ENCODE data around the gene NRF1. TPM values are rescaled to one million over a fixed set of nuclear protein-coding genes. Genes with fewer than 3 reads are reported as not detected.
"Not testable (repeated sequence)": the region's sequence is repeated elsewhere in the genome, so short reads cannot be mapped to it uniquely, and the experiment has no call there.

NRF1 gene
- total RNA-seq, 2 donors from 2014 or later: 22.9 to 26.4 TPM

DNA sequence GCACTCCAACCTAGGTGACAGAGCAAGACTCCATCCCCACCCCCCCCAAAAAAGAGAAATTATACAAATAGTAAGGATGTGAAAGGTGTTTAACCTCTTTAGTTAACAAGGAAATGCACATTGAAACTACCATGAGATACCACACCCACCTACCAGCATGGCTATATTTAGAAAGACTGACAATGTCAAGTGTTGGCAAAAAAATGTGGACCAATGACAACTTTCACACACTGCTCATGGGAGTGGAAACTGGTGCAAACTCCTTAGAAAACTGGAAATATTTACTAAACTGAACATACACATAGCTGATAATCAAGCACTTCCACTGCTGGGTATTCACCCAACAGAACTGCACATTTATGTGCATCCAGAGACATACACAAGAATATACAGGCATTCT, 23.3 kb upstream of the NRF1 start:
- TF ChIP-seq, protein P1, sequence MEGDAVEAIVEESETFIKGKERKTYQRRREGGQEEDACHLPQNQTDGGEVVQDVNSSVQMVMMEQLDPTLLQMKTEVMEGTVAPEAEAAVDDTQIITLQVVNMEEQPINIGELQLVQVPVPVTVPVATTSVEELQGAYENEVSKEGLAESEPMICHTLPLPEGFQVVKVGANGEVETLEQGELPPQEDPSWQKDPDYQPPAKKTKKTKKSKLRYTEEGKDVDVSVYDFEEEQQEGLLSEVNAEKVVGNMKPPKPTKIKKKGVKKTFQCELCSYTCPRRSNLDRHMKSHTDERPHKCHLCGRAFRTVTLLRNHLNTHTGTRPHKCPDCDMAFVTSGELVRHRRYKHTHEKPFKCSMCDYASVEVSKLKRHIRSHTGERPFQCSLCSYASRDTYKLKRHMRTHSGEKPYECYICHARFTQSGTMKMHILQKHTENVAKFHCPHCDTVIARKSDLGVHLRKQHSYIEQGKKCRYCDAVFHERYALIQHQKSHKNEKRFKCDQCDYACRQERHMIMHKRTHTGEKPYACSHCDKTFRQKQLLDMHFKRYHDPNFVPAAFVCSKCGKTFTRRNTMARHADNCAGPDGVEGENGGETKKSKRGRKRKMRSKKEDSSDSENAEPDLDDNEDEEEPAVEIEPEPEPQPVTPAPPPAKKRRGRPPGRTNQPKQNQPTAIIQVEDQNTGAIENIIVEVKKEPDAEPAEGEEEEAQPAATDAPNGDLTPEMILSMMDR (conservative IDR thresholded peaks at IDR 0.05): no peak
- H3K4me3 Mint-ChIP-seq: no peak overlapping the region
- peaks cover 36% of the 10 kb centered on the region for H3K9me3 ChIP-seq (ENCODE audit: control insufficient read depth, low read length)
- no peaks in the 10 kb centered on the region for H3K27me3 ChIP-seq (ENCODE audit: control insufficient read depth, insufficient read depth, low read length, poor library complexity, severe bottlenecking)
- peaks cover 44% of the 10 kb centered on the region for H3K9me3 Mint-ChIP-seq
- peaks cover 10% of the 10 kb centered on the region for H3K36me3 Mint-ChIP-seq (ENCODE audit: low read depth)
- no peaks in the 10 kb centered on the region for H3K4me1 Mint-ChIP-seq
- no peaks in the 10 kb centered on the region for H3K36me3 ChIP-seq (ENCODE audit: control insufficient read depth, insufficient read depth, low read length)
- no peaks in the 10 kb centered on the region for H3K4me1 ChIP-seq (ENCODE audit: control insufficient read depth, insufficient read depth, low read length)
- no peak overlapping the region for H3K27ac Mint-ChIP-seq
- H3K27ac ChIP-seq (ENCODE audit: low read depth, low read length): no peak overlapping the region
- peaks cover 5% of the 10 kb centered on the region for H3K27me3 Mint-ChIP-seq (ENCODE audit: insufficient read depth)
- DNase-seq: no peak
- no peak overlapping the region for H3K4me3 ChIP-seq (ENCODE audit: low read length)
- no peak overlapping the region for H3K9ac ChIP-seq (ENCODE audit: extremely low read depth, low read length, poor library complexity, severe bottlenecking)

DNA sequence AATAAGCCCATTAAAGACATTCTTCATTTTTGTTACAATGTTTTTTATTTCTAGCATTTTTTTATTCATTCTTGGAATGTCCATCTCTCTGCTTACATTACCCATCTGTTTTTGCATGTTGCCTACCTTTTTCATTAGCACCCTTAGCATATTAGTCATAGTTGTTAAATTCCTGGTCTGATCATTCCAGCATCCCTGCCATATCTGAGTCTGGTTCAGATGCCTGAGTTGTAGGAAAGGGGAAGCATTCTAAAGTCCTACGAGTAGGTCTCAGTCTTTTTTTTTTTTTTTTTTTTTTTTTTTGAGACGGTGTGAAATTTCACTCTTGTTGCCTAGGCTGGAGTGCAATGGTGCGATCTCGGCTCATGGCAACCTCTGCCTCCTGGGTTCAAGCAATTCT, 19.7 kb upstream of the NRF1 start:
- no peaks in the 10 kb centered on the region for H3K27me3 Mint-ChIP-seq (ENCODE audit: insufficient read depth)
- H3K9me3 ChIP-seq (ENCODE audit: control insufficient read depth, low read length): peaks cover 12% of the 10 kb centered on the region
- H3K36me3 Mint-ChIP-seq (ENCODE audit: low read depth): peaks cover 3% of the 10 kb centered on the region
- 97 to 100% methylated on average over 2 to 4 of the region's 4 CpGs for WGBS, 2 experiments (ENCODE audit: insufficient coverage in 1 of 2, insufficient read length in 1 of 2)
- H3K4me3 ChIP-seq (ENCODE audit: low read length): no peak overlapping the region
- no peaks in the 10 kb centered on the region for H3K4me1 ChIP-seq (ENCODE audit: control insufficient read depth, insufficient read depth, low read length)
- H3K27ac Mint-ChIP-seq: no peak overlapping the region
- TF ChIP-seq, protein P1 (conservative IDR thresholded peaks at IDR 0.05): no peak
- H3K4me1 Mint-ChIP-seq: no peaks in the 10 kb centered on the region
- H3K4me3 Mint-ChIP-seq: no peak overlapping the region
- DNase-seq: no peak
- H3K36me3 ChIP-seq (ENCODE audit: control insufficient read depth, insufficient read depth, low read length): no peaks in the 10 kb centered on the region
- H3K9ac ChIP-seq (ENCODE audit: extremely low read depth, low read length, poor library complexity, severe bottlenecking): no peak overlapping the region
- H3K27ac ChIP-seq (ENCODE audit: low read depth, low read length): no peak overlapping the region
- H3K27me3 ChIP-seq (ENCODE audit: control insufficient read depth, insufficient read depth, low read length, poor library complexity, severe bottlenecking): no peaks in the 10 kb centered on the region
- H3K9me3 Mint-ChIP-seq: peaks cover 19% of the 10 kb centered on the region

- H3K27me3 Mint-ChIP-seq (ENCODE audit: insufficient read depth); H3K9ac ChIP-seq (ENCODE audit: extremely low read depth, low read length, poor library complexity, severe bottlenecking); H3K27ac Mint-ChIP-seq; H3K36me3 ChIP-seq (ENCODE audit: control insufficient read depth, insufficient read depth, low read length); H3K36me3 Mint-ChIP-seq (ENCODE audit: low read depth); H3K27ac ChIP-seq (ENCODE audit: low read depth, low read length); H3K4me3 Mint-ChIP-seq; H3K9me3 ChIP-seq (ENCODE audit: control insufficient read depth, low read length); H3K4me1 Mint-ChIP-seq; H3K4me3 ChIP-seq (ENCODE audit: low read length); H3K27me3 ChIP-seq (ENCODE audit: control insufficient read depth, insufficient read depth, low read length, poor library complexity, severe bottlenecking); H3K9me3 Mint-ChIP-seq; H3K4me1 ChIP-seq (ENCODE audit: control insufficient read depth, insufficient read depth, low read length); DNase-seq: not testable (repeated sequence)
- 70% methylated on average over 3 of the region's 6 CpGs; no CpG with 5 or more reads in 1 of the 2 experiments for WGBS, 2 experiments (ENCODE audit: insufficient coverage in 1 of 2, insufficient read length in 1 of 2)
These were observed 15.1 kb upstream of the NRF1 start for GRCh38 chr7:129596386-129596785.

DNA sequence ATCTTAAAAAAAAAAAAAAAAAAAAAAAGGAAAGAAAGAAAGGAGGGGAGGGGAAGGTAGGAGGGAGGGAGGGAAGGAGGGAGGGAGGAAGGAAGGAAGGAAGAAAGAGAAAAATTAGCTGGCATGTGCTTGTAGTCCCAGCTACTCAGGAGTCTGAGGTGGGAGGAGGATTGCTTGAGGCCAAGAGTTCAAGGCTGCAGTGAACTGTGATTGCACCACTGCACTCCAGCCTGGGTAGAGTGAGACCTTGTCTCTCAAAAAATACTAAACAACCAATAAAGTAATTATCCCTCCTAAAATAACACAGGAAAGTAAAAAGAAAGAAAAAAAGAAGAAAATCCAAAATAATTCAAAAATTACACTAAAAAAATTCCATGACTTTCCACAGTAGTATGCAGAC, 13.8 kb upstream of the NRF1 start:
- H3K9me3 Mint-ChIP-seq: no peaks in the 10 kb centered on the region
- DNase-seq: no peak
- no peaks in the 10 kb centered on the region for H3K4me1 ChIP-seq (ENCODE audit: control insufficient read depth, insufficient read depth, low read length)
- H3K27ac Mint-ChIP-seq: no peak overlapping the region
- H3K27ac ChIP-seq (ENCODE audit: low read depth, low read length): no peak overlapping the region
- H3K9ac ChIP-seq (ENCODE audit: extremely low read depth, low read length, poor library complexity, severe bottlenecking): no peak overlapping the region
- no peaks in the 10 kb centered on the region for H3K9me3 ChIP-seq (ENCODE audit: control insufficient read depth, low read length)
- H3K27me3 ChIP-seq (ENCODE audit: control insufficient read depth, insufficient read depth, low read length, poor library complexity, severe bottlenecking): no peaks in the 10 kb centered on the region
- no peaks in the 10 kb centered on the region for H3K36me3 Mint-ChIP-seq (ENCODE audit: low read depth)
- H3K27me3 Mint-ChIP-seq (ENCODE audit: insufficient read depth): no peaks in the 10 kb centered on the region
- TF ChIP-seq, protein P1 (conservative IDR thresholded peaks at IDR 0.05): no peak
- no peaks in the 10 kb centered on the region for H3K36me3 ChIP-seq (ENCODE audit: control insufficient read depth, insufficient read depth, low read length)
- H3K4me1 Mint-ChIP-seq: no peaks in the 10 kb centered on the region
- no peak overlapping the region for H3K4me3 ChIP-seq (ENCODE audit: low read length)
- no peak overlapping the region for H3K4me3 Mint-ChIP-seq

All from endodermal cell (in vitro differentiated cells).